HepG2 (cell line): ENCODE data around the gene AMD1. TPM values are rescaled to one million over a fixed set of nuclear protein-coding genes. Genes with fewer than 3 reads are reported as not detected.

Source experiments
- AGO2 ChIP-seq: fragments of 200-400 bp; formaldehyde crosslinking; optimal IDR thresholded peaks from 2 replicates; pipeline ENCODE3; 2017; ENCODE audit warnings: mild to moderate bottlenecking, low read depth, low read length, moderate library complexity
- ARID4A ChIP-seq: sonication (generic); formaldehyde crosslinking; IDR thresholded peaks from 2 replicates; pipeline ENCODE4 v1.5.0; 2020; ENCODE audit warnings: mild to moderate bottlenecking, missing genetic modification reagents, borderline replicate concordance
- ATF3 ChIP-seq: sonication (generic); formaldehyde crosslinking; IDR thresholded peaks from 2 replicates; pipeline ENCODE4 v1.4.0; 2020; ENCODE audit warnings: missing genetic modification reagents
- DMAP1 ChIP-seq: IDR thresholded peaks from 2 replicates; pipeline ENCODE4 v1.6.1; 2016
- DPF2 ChIP-seq: sonication (generic); formaldehyde crosslinking; IDR thresholded peaks from 2 replicates; pipeline ENCODE4 v1.4.0; 2020; ENCODE audit warnings: mild to moderate bottlenecking, low read depth, missing genetic modification reagents, borderline replicate concordance
- FOXA1 ChIP-seq, 2 experiments: fragments of 450-650 bp in 1 of 2; sonication (generic) in 1 of 2; formaldehyde crosslinking in 1 of 2; IDR thresholded peaks; 2 replicates each; pipeline versions ENCODE4 v1.4.0 to v1.6.1; 2016 to 2020; ENCODE audit warnings: missing genetic modification reagents in 1 of 2
- GMEB1 ChIP-seq: sonication (generic); formaldehyde crosslinking; IDR thresholded peaks from 2 replicates; pipeline ENCODE4 v1.5.1; 2020; ENCODE audit warnings: missing genetic modification reagents, mild to moderate bottlenecking, borderline replicate concordance
- KMT2B ChIP-seq: IDR thresholded peaks from 2 replicates; pipeline ENCODE4 v1.6.1; 2016; ENCODE audit warnings: missing genetic modification reagents, missing compliant biosample characterization
- PHF5A ChIP-seq: IDR thresholded peaks from one replicate; pipeline ENCODE4 v1.6.1; 2018; ENCODE audit warnings: low read depth, missing genetic modification reagents; ENCODE audit not compliant: unreplicated experiment
- PHF8 ChIP-seq: sonication (generic); formaldehyde crosslinking; IDR thresholded peaks from 2 replicates; pipeline ENCODE4 v1.5.0; 2020; ENCODE audit warnings: missing genetic modification reagents
- RFXAP ChIP-seq: sonication (generic); formaldehyde crosslinking; IDR thresholded peaks from 2 replicates; pipeline ENCODE4 v1.4.0; 2020; ENCODE audit warnings: missing genetic modification reagents, borderline replicate concordance
- SMAD3 ChIP-seq: sonication (generic); formaldehyde crosslinking; IDR thresholded peaks from 2 replicates; pipeline ENCODE4 v1.4.0; 2020; ENCODE audit warnings: missing genetic modification reagents
- STAG1 ChIP-seq: sonication (generic); formaldehyde crosslinking; IDR thresholded peaks from 2 replicates; pipeline ENCODE4 v1.4.0; 2020; ENCODE audit warnings: missing genetic modification reagents
- ZBTB21 ChIP-seq: sonication (generic); formaldehyde crosslinking; IDR thresholded peaks from 2 replicates; pipeline ENCODE4 v1.4.0; 2020; ENCODE audit warnings: missing genetic modification reagents
- ZEB1 ChIP-seq: IDR thresholded peaks from 2 replicates; pipeline ENCODE4 v1.6.1; 2012; ENCODE audit warnings: mild to moderate bottlenecking, low read depth, inconsistent platforms; ENCODE audit not compliant: insufficient replicate concordance
- ZNF576 ChIP-seq: sonication (generic); formaldehyde crosslinking; IDR thresholded peaks from 2 replicates; pipeline ENCODE4 v1.4.0; 2020; ENCODE audit warnings: mild to moderate bottlenecking, missing genetic modification reagents
- ZNF713 ChIP-seq: sonication (generic); formaldehyde crosslinking; IDR thresholded peaks from 2 replicates; pipeline ENCODE4 v1.4.0; 2020; ENCODE audit warnings: mild to moderate bottlenecking, missing genetic modification reagents
- ZNF761 ChIP-seq: sonication (generic); formaldehyde crosslinking; conservative IDR thresholded peaks from 2 replicates; pipeline ENCODE4 v1.4.0; 2020; ENCODE audit warnings: mild to moderate bottlenecking, missing genetic modification reagents
- ZNF788 ChIP-seq: sonication (generic); formaldehyde crosslinking; IDR thresholded peaks from 2 replicates; pipeline ENCODE4 v1.5.0; 2020; ENCODE audit warnings: mild to moderate bottlenecking, missing genetic modification reagents, borderline replicate concordance
- ZNF878 ChIP-seq: sonication (generic); formaldehyde crosslinking; IDR thresholded peaks from 2 replicates; pipeline ENCODE4 v1.8.1; 2023; ENCODE audit warnings: mild to moderate bottlenecking, missing genetic modification reagents, moderate library complexity
- ZSCAN30 ChIP-seq: sonication (generic); formaldehyde crosslinking; IDR thresholded peaks from 2 replicates; pipeline ENCODE4 v1.5.0; 2020; ENCODE audit warnings: mild to moderate bottlenecking, missing genetic modification reagents
- ZSCAN9 ChIP-seq: IDR thresholded peaks from 2 replicates; pipeline ENCODE4 v1.6.1; 2016; ENCODE audit warnings: borderline replicate concordance
- polyA plus RNA-seq, 8 experiments: library from polyadenylated mRNA; depleted of rRNA in 3 of 8; stranded (reverse) in 7 of 8; unstranded in 1 of 8; fragments of >200 nt; fragmentation: Illumina TruSeq in 4 of 8; extraction: Trizol in 4 of 8; gene quantifications; 2 replicates each; pipeline versions ENCODE4 v1.2.1 to v1.2.3, GENCODE V29; 2011 to 2016; ENCODE audit warnings: low read depth in 4 of 8, missing spikeins in 1 of 8, mixed read lengths in 1 of 8; ENCODE audit not compliant: insufficient read depth in 1 of 8
- total RNA-seq, 5 experiments: library from RNA; depleted of rRNA; stranded (reverse); fragments of >200 nt; fragmentation: Illumina TruSeq; extraction: Trizol; gene quantifications; 2 replicates each; pipeline ENCODE4 v1.2.3, GENCODE V29; 2016; ENCODE audit warnings: low read depth in 1 of 5

Gene AMD1
- total and polyA plus RNA-seq, 2 of the 13 experiments (the other 11 are each of a cell fraction or from before 2014, with no cell fraction given) = 108 to 123 TPM

- TF ChIP-seq RFXAP (CRISPR knock-in tag) (peak; percentile 73; the same call in 1 of the 2 replicates), PHF5A (CRISPR knock-in tag) (no peak), ZNF878 (CRISPR knock-in tag) (no peak), STAG1 (peak; percentile 20; the same call in 1 of the 2 replicates), ZNF713 (CRISPR knock-in tag) (0 out of 2 replicates have a peak, but pooled peaks have one; percentile 54), ZNF576 (CRISPR knock-in tag) (no peak), DMAP1 (CRISPR knock-in tag) (peak; percentile 64; the same call in 1 of the 2 replicates), KMT2B (CRISPR knock-in tag) (peak; percentile 28; the same call in 1 of the 2 replicates), ZEB1 (no peak), ZBTB21 (CRISPR knock-in tag) (0 out of 2 replicates have a peak, but pooled peaks have one; percentile 11), ZNF761 (CRISPR knock-in tag) (0 out of 2 replicates have a peak, but pooled peaks have one; percentile 19), GMEB1 (CRISPR knock-in tag) (no peak), PHF8 (peak; percentile 80), ZSCAN30 (no peak), ARID4A (peak; percentile 63; the same call in 1 of the 2 replicates), SMAD3 (CRISPR knock-in tag) (no peak), ZNF788 (CRISPR knock-in tag) (no peak), FOXA1 (IDR thresholded peaks at IDR 0.05) (no peak), FOXA1 (CRISPR knock-in tag; IDR thresholded peaks at IDR 0.05) (0 out of 2 replicates have a peak, but pooled peaks have one; percentile 2), ZSCAN9 (peak; percentile 26; the same call in 1 of the 2 replicates), AGO2 (peak; percentile 12), DPF2 (CRISPR knock-in tag) (no peak), ATF3 (CRISPR knock-in tag) (0 out of 2 replicates have a peak, but pooled peaks have one; percentile 4)
Measured at GRCh38 chr6:110876170-110876773, 1.7 kb downstream of the AMD1 start (continued).
